AG04450 (cell line): Measurements from ENCODE around the gene ZNF431. TPM values are rescaled to one million over a fixed set of nuclear protein-coding genes. Genes with fewer than 3 reads are reported as not detected.
"Not testable (repeated sequence)": the region's sequence is repeated elsewhere in the genome, so short reads cannot be mapped to it uniquely, and the experiment has no call there.

Experiments
- CTCF ChIA-PET: fragments of 300-600, 350-600 bp; formaldehyde crosslinking; extraction: SDS; loops from one replicate; lab custom pipeline; 2022; ENCODE audit warnings: antibody characterized with exemption, inconsistent platforms; lab: Charles Lee
- POLR2A ChIA-PET: fragments of 350-600 bp; formaldehyde crosslinking; extraction: SDS; loops from one replicate; lab custom pipeline; 2021; ENCODE audit warnings: antibody characterized with exemption, inconsistent platforms; lab: Yijun Ruan, JAX
- DNase-seq: peaks from one replicate; pipeline ENCODE4 v3.0.0-alpha.2; 2011; ENCODE audit warnings: low read depth, low spot score
- H3K27ac ChIP-seq: one replicate; pipeline ENCODE4 v1.5.1; 2012; ENCODE audit warnings: low read depth, low read length, control low read depth
- H3K27me3 ChIP-seq: one replicate; pipeline ENCODE4 v1.6.0; 2012; ENCODE audit warnings: low read length; ENCODE audit not compliant: control insufficient read depth, insufficient read depth
- H3K4me3 ChIP-seq: 2 replicates; pipeline ENCODE4 v1.5.1; 2011; ENCODE audit warnings: mild to moderate bottlenecking, low read depth, low read length, control low read depth
- H3K9me3 ChIP-seq: 2 replicates; pipeline ENCODE4 v1.5.1; 2012; ENCODE audit warnings: low read length; ENCODE audit not compliant: control insufficient read depth, insufficient read depth
- polyA plus RNA-seq: library from polyadenylated mRNA; depleted of rRNA; stranded (reverse); fragments of >200 nt; gene quantifications from 2 replicates; pipeline ENCODE4 v1.2.3, GENCODE V29; 2011
- TF ChIP-seq, protein P1 (sequence below): IDR thresholded peaks from 2 replicates; pipeline ENCODE4 v1.5.1; 2011; ENCODE audit warnings: low read depth, low read length, control low read depth, inconsistent platforms

The ZNF431 gene
- polyA plus RNA-seq, 1 experiment, result 5.8 TPM

DNA sequence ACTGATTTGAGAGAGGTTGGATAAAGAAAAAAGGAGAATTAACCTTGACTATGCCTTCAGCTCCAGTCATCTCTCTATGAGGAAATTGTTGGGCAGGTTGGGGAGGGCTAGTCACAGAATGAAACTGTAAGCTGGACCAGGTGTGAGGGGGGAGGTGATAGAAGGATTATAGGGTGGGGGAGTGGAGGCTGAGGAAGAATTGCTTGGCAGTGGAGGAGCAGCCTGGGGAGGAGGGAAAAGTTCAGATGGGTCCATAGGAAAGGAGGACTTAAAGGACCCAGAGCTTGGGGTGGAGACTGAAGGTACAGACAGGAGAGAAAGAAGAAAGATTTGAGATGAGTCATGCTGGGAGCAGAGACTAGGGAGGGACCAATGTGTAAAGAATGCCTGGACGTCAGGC is 8.2 kb upstream of the ZNF431 start:
- POLR2A ChIA-PET, result no interaction called here

DNA sequence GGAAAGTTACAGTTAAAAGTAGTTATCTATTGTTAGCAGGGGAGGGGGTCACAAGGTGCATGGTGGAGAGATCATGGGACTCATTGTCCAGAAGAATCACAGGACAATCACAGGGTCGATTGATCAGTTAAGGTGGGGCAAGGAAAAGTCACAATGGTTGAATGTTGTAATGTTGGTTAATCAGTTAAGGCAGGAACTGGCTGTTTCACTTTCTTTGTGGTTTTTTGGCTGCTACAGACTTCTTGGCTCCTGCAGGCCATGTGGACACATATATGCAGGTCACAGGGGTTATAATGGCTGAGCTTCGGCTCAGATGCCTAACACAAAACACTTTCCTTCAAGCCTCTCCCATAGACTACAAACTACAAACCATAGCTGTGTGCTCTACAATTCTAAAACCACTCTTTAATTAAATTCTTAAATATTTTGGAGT is 6.9 kb upstream of the ZNF431 start:
- ChIA-PET POLR2A (no interaction called here), CTCF (no interaction called here)
- Histone ChIP-seq H3K9me3 (no peaks in the 10 kb centered on the region), H3K27me3 (no peaks in the 10 kb centered on the region), H3K27ac (no peak overlapping the region), H3K4me3 (no peak overlapping the region)
- TF ChIP-seq, protein P1, sequence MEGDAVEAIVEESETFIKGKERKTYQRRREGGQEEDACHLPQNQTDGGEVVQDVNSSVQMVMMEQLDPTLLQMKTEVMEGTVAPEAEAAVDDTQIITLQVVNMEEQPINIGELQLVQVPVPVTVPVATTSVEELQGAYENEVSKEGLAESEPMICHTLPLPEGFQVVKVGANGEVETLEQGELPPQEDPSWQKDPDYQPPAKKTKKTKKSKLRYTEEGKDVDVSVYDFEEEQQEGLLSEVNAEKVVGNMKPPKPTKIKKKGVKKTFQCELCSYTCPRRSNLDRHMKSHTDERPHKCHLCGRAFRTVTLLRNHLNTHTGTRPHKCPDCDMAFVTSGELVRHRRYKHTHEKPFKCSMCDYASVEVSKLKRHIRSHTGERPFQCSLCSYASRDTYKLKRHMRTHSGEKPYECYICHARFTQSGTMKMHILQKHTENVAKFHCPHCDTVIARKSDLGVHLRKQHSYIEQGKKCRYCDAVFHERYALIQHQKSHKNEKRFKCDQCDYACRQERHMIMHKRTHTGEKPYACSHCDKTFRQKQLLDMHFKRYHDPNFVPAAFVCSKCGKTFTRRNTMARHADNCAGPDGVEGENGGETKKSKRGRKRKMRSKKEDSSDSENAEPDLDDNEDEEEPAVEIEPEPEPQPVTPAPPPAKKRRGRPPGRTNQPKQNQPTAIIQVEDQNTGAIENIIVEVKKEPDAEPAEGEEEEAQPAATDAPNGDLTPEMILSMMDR, result no peak
- no peak for DNase-seq

More for the DNA sequence above, 8.2 kb upstream of the ZNF431 start:
- H3K27ac ChIP-seq, result no peak overlapping the region
- H3K27me3 ChIP-seq, result no peaks in the 10 kb centered on the region
- H3K4me3 ChIP-seq, result no peak overlapping the region
- CTCF ChIA-PET, result no interaction called here
- no peaks in the 10 kb centered on the region for H3K9me3 ChIP-seq
- no peak for DNase-seq
- TF ChIP-seq, protein P1, result no peak

DNA sequence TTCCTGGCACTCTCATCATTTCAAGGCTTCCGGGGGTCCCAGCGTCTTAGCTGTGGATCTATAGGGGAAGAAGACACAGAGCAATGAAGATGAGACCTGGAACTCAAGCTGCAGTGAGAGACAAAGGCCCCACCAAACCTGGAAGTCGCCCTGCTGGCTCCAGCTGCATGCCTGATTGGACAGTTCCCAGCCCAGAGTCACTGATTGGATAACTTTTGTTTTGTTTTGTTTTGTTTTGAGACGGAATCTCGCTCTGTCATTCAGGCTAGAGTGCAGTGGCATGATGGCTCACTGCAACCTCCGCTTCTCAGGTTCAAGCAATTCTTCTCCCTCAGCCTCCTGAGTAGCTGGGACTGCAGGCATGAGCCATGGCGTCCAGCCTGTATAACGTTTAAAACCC is 6.4 kb upstream of the ZNF431 start:
- H3K4me3 ChIP-seq, result no peak overlapping the region
- DNase-seq, result no peak
- no peak overlapping the region for H3K27ac ChIP-seq
- no peaks in the 10 kb centered on the region for H3K27me3 ChIP-seq
- ChIA-PET POLR2A (no interaction called here), CTCF (no interaction called here)
- no peaks in the 10 kb centered on the region for H3K9me3 ChIP-seq
- TF ChIP-seq, protein P1, result no peak

DNA sequence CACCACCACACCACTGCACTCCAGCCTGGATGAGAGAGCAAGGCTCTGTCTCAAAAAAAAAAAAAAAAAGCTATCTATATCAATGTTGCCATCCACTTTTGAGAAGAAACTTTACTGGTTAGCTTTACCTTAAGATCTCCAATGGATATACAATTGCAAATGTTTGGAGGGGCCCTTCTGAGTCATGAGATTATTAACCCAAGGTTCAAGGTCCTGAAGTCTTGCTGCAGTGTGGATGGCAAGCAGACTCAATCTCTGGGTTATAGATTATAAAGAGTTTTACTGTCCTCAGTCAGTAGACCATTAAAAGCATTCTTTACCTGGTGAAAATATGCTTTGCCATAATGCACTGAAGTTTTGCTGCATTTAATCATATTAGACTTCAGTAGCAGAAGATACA is 3.7 kb upstream of the ZNF431 start:
- Histone ChIP-seq H3K9me3 (no peaks in the 10 kb centered on the region), H3K27ac (no peak overlapping the region), H3K4me3 (no peak overlapping the region), H3K27me3 (no peaks in the 10 kb centered on the region)
- CTCF ChIA-PET, result no interaction called here
- TF ChIP-seq, protein P1, result no peak
- DNase-seq, result no peak
- POLR2A ChIA-PET, result interaction anchor here (0.6 kb wide), 1 partner anchor 23 kb away, joined by 3 read pairs; no protein-coding TSS in a partner anchor

DNA sequence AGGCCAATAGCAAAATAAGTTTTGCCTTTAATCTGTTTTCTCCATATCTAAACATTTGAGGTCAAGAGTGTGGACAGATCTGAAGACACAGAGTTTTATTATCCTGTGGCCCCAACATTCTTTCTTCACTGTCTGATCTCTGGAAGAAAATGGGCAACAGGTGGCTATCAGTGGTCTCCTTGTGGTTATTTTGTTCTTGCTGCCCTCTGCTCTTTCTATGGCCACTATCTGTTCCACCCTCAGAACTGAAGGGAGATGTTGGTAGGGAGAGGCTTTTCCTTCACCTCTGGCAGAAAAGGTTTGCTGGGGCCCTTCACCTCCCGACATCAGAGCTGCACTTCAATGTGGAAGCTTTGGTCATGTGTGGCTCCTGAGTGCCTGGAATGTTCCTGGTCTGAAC is 834 bp upstream of the ZNF431 start:
- H3K4me3 ChIP-seq, H3K27ac ChIP-seq, CTCF ChIA-PET, H3K9me3 ChIP-seq, H3K27me3 ChIP-seq, POLR2A ChIA-PET, DNase-seq: not testable (repeated sequence)

DNA sequence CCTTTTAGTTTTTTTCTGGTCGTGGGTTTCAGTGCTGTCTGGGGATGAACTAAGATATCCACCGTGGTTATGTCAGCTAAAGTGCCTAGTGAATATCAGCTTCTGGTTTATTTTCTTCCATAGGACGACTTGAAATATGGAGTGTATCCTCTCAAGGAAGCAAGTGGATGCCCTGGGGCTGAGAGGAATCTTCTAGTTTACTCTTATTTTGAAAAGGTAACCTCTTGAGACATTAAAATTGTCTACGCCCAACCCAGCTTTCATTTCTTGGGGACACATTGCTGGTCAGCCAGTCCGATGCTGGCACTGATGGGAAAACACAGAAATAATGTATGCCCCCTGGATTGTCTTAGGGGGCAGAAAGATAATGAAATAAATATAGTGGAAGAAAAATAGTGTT is 1.6 kb downstream of the ZNF431 start:
- POLR2A ChIA-PET, result no interaction called here

More for the DNA sequence above, 1.6 kb downstream of the ZNF431 start:
- Histone ChIP-seq H3K4me3 (no peak overlapping the region), H3K9me3 (peaks cover 7% of the 10 kb centered on the region), H3K27ac (no peak overlapping the region), H3K27me3 (no peaks in the 10 kb centered on the region)
- CTCF ChIA-PET, result no interaction called here
- no peak for DNase-seq
- TF ChIP-seq, protein P1, result no peak
